CD14-positive monocyte (primary cell): Measurements from ENCODE around the gene CFAP90. TPM values are rescaled to one million over a fixed set of nuclear protein-coding genes. Genes with fewer than 3 reads are reported as not detected.

Source experiments
- DNase-seq, 3 donors: peaks; one replicate each; pipeline ENCODE4 v3.0.0-alpha.2; 2011 to 2022
- H2AFZ ChIP-seq: 2 replicates; pipeline ENCODE4 v1.6.0; 2012; ENCODE audit warnings: mild to moderate bottlenecking, low read depth, low read length, inconsistent platforms; ENCODE audit not compliant: insufficient read depth, poor library complexity, severe bottlenecking
- H3K27ac ChIP-seq, 2 donors: 1 replicate in 1 of 2; 2 replicates in 1 of 2; pipeline ENCODE4 v1.5.1; 2012 to 2013; ENCODE audit warnings: low read length in 2 of 2, control low read depth in 1 of 2, inconsistent platforms in 1 of 2, low read depth in 1 of 2, mild to moderate bottlenecking in 1 of 2
- H3K27me3 ChIP-seq, 2 donors: one replicate each; pipeline versions ENCODE4 v1.6.0 to v1.6.1; 2011 to 2013; ENCODE audit warnings: low read length in 2 of 2; ENCODE audit not compliant: control insufficient read depth in 2 of 2, insufficient read depth in 2 of 2
- H3K36me3 ChIP-seq, 2 donors: replicated peaks in 1 of 2; 1 replicate in 1 of 2; 2 replicates in 1 of 2; pipeline versions ENCODE4 v1.5.1 to v1.6.1; 2012 to 2013; ENCODE audit warnings: low read length in 2 of 2, control low read depth in 1 of 2, inconsistent platforms in 1 of 2, mild to moderate bottlenecking in 1 of 2; ENCODE audit not compliant: insufficient read depth in 2 of 2, control insufficient read depth in 1 of 2
- H3K4me1 ChIP-seq, 2 donors: 1 replicate in 1 of 2; 2 replicates in 1 of 2; pipeline versions ENCODE4 v1.5.1 to v1.6.1; 2012 to 2013; ENCODE audit warnings: low read length in 2 of 2, control low read depth in 1 of 2, inconsistent platforms in 1 of 2, mild to moderate bottlenecking in 1 of 2, moderate library complexity in 1 of 2; ENCODE audit not compliant: insufficient read depth in 2 of 2, control insufficient read depth in 1 of 2
- H3K4me2 ChIP-seq: replicated peaks from 2 replicates; pipeline ENCODE3; 2012; ENCODE audit warnings: low read length, moderate library complexity, mild to moderate bottlenecking; ENCODE audit not compliant: poor library complexity, severe bottlenecking; ENCODE audit errors: extremely low read depth
- H3K4me3 ChIP-seq, 3 experiments: fragments of 200-600 bp in 1 of 3; sonication (generic) in 1 of 3; replicated peaks in 1 of 3; 1 replicate in 2 of 3; 2 replicates in 1 of 3; pipeline ENCODE4 v1.5.1; 2011 to 2013; ENCODE audit warnings: low read length in 3 of 3, mild to moderate bottlenecking in 3 of 3, control low read depth in 2 of 3, low read depth in 2 of 3, inconsistent platforms in 1 of 3, moderate library complexity in 1 of 3
- H3K79me2 ChIP-seq: 2 replicates; pipeline ENCODE4 v1.6.0; 2012; ENCODE audit warnings: mild to moderate bottlenecking, control low read depth, inconsistent platforms, low read length, moderate library complexity; ENCODE audit not compliant: insufficient read depth
- H3K9ac ChIP-seq: 2 replicates; pipeline ENCODE4 v1.6.0; 2017; ENCODE audit warnings: low read length, mild to moderate bottlenecking; ENCODE audit not compliant: insufficient read depth, poor library complexity, severe bottlenecking
- H3K9me3 ChIP-seq, 2 donors: replicated peaks in 1 of 2; 1 replicate in 1 of 2; 2 replicates in 1 of 2; pipeline versions ENCODE4 v1.5.1 to v1.6.1; 2012 to 2013; ENCODE audit warnings: low read length in 2 of 2, control low read depth in 1 of 2; ENCODE audit not compliant: control insufficient read depth in 1 of 2, insufficient read depth in 1 of 2
- H4K20me1 ChIP-seq: 2 replicates; pipeline ENCODE4 v1.6.0; 2012; ENCODE audit warnings: mild to moderate bottlenecking, low read length, control low read depth, moderate library complexity; ENCODE audit not compliant: insufficient read depth
- H3K27ac Mint-ChIP-seq, 7 donors: one replicate each; pipeline ENCODE4 v1.8.0; 2020; ENCODE audit warnings: mild to moderate bottlenecking in 7 of 7, mixed read lengths in 7 of 7, moderate library complexity in 6 of 7, inconsistent platforms in 2 of 7
- H3K27me3 Mint-ChIP-seq, 3 donors: one replicate each; pipeline ENCODE4 v1.8.0; 2021 to 2022; ENCODE audit warnings: low read depth in 3 of 3, mild to moderate bottlenecking in 3 of 3, mixed read lengths in 3 of 3, moderate library complexity in 3 of 3, inconsistent platforms in 1 of 3
- H3K36me3 Mint-ChIP-seq, 2 donors: one replicate each; pipeline ENCODE4 v1.8.0; 2020; ENCODE audit warnings: mixed read lengths in 2 of 2, inconsistent platforms in 1 of 2, mild to moderate bottlenecking in 1 of 2
- H3K4me1 Mint-ChIP-seq: one replicate; pipeline ENCODE4 v1.8.0; 2020; ENCODE audit warnings: mild to moderate bottlenecking, mixed read lengths
- H3K4me3 Mint-ChIP-seq, 2 donors: one replicate each; pipeline ENCODE4 v1.8.0; 2020; ENCODE audit warnings: mild to moderate bottlenecking in 2 of 2, mixed read lengths in 2 of 2, moderate library complexity in 1 of 2
- H3K9me3 Mint-ChIP-seq, 7 donors: one replicate each; pipeline ENCODE4 v1.8.0; 2020 to 2022; ENCODE audit warnings: mixed read lengths in 7 of 7, mild to moderate bottlenecking in 6 of 7, moderate library complexity in 6 of 7, inconsistent platforms in 2 of 7
- WGBS: methylation state at CpG from one replicate; pipeline ENCODE4 v1.1.5; 2013; ENCODE audit warnings: missing lambda C conversion rate; ENCODE audit not compliant: insufficient coverage; 5-methylcytosine and 5-hydroxymethylcytosine counted together
- intact Hi-C, 2 donors: fragments of 100-400 bp; cut with micrococcal nuclease; formaldehyde crosslinking; loops; one replicate each; pipeline versions ENCODE4 v1.15.0 to v1.15.1; 2023
- polyA plus RNA-seq, 3 donors: library from polyadenylated mRNA; depleted of rRNA in 1 of 3; unstranded in 2 of 3; stranded (reverse) in 1 of 3; fragments of 300-500 nt in 2 of 3; fragments of >200 nt in 1 of 3; fragmentation: Illumina TruSeq in 2 of 3; gene quantifications; 1 replicate in 2 of 3; 2 replicates in 1 of 3; pipeline ENCODE4 v1.2.3, GENCODE V29; 2012 to 2021
- TF ChIP-seq, protein P1 (sequence below): fragments of 200-600 bp; IDR thresholded peaks from one replicate; pipeline ENCODE4 v1.8.0; 2022; ENCODE audit warnings: antibody characterized with exemption, mild to moderate bottlenecking

CFAP90 gene
- polyA plus RNA-seq, 3 donors = not detected

- Histone ChIP-seq H3K27ac (no peak overlapping the region), H3K79me2 (no peaks in the 10 kb centered on the region), H3K36me3 (no peaks in the 10 kb centered on the region), H2AFZ (no peak overlapping the region), H3K4me1 (peaks cover 2 to 3% of the 10 kb centered on the region in 2 donors), H3K9ac (no peak overlapping the region), H3K9me3 (no peaks in the 10 kb centered on the region), H3K4me2 (no peak overlapping the region), H3K4me3 (no peak overlapping the region), H4K20me1 (no peaks in the 10 kb centered on the region), H3K27me3 (peaks cover 31 to 41% of the 10 kb centered on the region in 2 donors)
- TF ChIP-seq, protein P1, sequence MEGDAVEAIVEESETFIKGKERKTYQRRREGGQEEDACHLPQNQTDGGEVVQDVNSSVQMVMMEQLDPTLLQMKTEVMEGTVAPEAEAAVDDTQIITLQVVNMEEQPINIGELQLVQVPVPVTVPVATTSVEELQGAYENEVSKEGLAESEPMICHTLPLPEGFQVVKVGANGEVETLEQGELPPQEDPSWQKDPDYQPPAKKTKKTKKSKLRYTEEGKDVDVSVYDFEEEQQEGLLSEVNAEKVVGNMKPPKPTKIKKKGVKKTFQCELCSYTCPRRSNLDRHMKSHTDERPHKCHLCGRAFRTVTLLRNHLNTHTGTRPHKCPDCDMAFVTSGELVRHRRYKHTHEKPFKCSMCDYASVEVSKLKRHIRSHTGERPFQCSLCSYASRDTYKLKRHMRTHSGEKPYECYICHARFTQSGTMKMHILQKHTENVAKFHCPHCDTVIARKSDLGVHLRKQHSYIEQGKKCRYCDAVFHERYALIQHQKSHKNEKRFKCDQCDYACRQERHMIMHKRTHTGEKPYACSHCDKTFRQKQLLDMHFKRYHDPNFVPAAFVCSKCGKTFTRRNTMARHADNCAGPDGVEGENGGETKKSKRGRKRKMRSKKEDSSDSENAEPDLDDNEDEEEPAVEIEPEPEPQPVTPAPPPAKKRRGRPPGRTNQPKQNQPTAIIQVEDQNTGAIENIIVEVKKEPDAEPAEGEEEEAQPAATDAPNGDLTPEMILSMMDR = no peak
- H3K27ac Mint-ChIP-seq = no peak overlapping the region
- H3K27me3 Mint-ChIP-seq = peaks cover 23 to 51% (median 42%) of the 10 kb centered on the region in 3 donors
- H3K4me3 Mint-ChIP-seq = no peak overlapping the region
- H3K4me1 Mint-ChIP-seq = peaks cover 3% of the 10 kb centered on the region
- H3K36me3 Mint-ChIP-seq = no peaks in the 10 kb centered on the region
- intact Hi-C loops = no loop called here
- peaks cover 0 to 13% (median 8%) of the 10 kb centered on the region in 7 donors for H3K9me3 Mint-ChIP-seq
- DNase-seq = no peak
These were observed 6.0 kb downstream of the CFAP90 start for GRCh38 chr5:7844901-7845300.

- Mint-ChIP-seq H3K36me3 (no peaks in the 10 kb centered on the region), H3K9me3 (peaks cover 0 to 10% (median 3%) of the 10 kb centered on the region in 7 donors), H3K27me3 (peaks cover 6 to 31% (median 20%) of the 10 kb centered on the region in 3 donors), H3K4me3 (no peak overlapping the region), H3K27ac (no peak overlapping the region), H3K4me1 (peaks cover 1% of the 10 kb centered on the region)
- no peak overlapping the region for H3K4me3 ChIP-seq
- H3K27me3 ChIP-seq = peaks cover 7 to 18% of the 10 kb centered on the region in 2 donors
- WGBS = no CpG with 5 or more reads among the region's 2 CpGs
- DNase-seq = no peak
- H3K9me3 ChIP-seq = no peaks in the 10 kb centered on the region
- H3K27ac ChIP-seq = no peak overlapping the region
- intact Hi-C loops = no loop called here
- TF ChIP-seq, protein P1 = no peak
- no peaks in the 10 kb centered on the region for H3K36me3 ChIP-seq
- H4K20me1 ChIP-seq = no peaks in the 10 kb centered on the region
- H3K79me2 ChIP-seq = no peaks in the 10 kb centered on the region
- no peak overlapping the region for H3K4me2 ChIP-seq
- H3K4me1 ChIP-seq = no peaks in the 10 kb centered on the region
- H2AFZ ChIP-seq = no peak overlapping the region
- H3K9ac ChIP-seq = no peak overlapping the region
These were observed 8.4 kb downstream of the CFAP90 start for GRCh38 chr5:7842531-7842930.
